Femur (tissue), 1 donor: ENCODE data around the gene NFKB1.
A peak's percentile ranks its signal among the peaks of the same experiment; 100 is the strongest.

Experiments used
- DNase-seq: peaks from one replicate; pipeline ENCODE4 v3.0.0-alpha.2; 2017

The NFKB1 gene

DNA sequence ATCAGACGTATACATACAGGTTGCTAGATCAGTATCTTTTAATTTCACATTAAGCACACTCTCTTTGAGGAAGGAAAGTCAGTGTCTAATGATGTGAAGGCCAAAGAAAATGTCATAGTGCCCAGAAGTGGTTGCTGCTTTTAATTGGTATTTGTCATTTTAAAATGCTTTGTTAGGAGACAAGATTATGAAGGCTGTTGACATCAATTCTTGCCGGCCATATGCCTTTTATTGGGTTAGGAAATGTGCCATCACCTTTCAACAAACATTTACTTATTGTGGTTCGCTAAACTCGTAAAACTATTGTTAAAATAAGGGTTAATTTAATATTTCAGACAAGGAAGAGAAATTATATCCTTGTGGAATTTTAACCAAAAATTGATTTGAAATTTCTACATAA, 32.2 kb downstream of the NFKB1 start:
- no peak for DNase-seq

DNA sequence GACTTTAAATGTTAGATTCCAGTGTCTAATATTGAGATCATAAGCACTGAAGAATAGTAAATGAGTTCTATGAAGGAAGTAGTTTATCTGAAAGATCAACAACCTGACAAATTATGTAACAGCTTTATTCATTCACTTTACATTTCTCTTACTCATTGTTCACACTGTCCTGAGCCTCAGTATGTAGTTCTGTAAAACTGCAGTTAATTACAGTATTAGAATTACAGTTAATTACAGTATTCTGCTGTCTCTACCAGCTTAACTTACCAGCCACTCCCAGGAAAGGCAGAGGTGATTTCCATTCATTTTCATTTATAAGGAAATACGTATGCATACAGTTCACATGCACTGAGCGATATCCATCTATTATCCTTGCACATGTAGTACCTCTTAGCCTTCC, 32.7 kb downstream of the NFKB1 start:
- DNase-seq: no peak

DNA sequence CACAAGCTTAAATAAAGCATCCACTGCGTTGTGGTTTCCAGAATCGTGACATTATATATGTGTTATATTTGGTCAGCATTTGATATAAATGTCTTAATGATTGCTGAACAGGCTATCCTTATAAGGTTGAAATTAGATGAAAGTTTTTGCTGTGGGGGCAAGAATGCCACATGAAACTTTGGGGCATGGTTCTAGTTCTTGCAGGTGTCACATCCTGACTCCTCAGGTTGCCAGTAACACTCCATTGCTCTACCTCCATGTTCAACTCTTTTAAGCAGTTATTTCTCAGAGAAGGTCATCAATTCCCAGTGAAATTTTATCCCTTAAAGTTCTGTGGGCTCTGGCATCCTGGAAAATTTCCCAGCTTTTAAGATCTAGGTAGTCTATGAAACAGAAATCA, 33.7 kb downstream of the NFKB1 start:
- no peak for DNase-seq

- no peak for DNase-seq
Measured at GRCh38 chr4:102535398-102536082, 34.4 kb downstream of the NFKB1 start.

- no peak for DNase-seq
Measured at GRCh38 chr4:102536768-102537167, 35.6 kb downstream of the NFKB1 start.

DNA sequence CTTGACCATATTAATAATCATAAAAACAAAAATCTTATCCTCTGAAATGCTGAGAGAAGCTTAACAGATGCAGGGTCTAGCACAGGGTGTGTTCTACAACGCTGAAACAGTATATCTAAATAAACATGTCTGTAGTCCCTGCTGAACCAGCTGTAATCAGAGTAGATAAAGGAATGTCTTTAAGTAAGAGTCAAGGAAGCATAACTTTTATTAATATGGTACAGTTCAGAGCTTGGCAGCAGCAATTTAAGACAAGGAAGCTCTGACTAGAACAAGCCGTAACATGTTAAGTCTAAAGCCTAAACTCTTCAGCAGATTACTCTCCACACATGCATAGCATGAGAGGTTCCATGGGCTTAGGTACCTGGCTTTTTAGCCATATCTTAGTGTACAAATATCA, 36.1 kb downstream of the NFKB1 start:
- DNase-seq: no peak

DNA sequence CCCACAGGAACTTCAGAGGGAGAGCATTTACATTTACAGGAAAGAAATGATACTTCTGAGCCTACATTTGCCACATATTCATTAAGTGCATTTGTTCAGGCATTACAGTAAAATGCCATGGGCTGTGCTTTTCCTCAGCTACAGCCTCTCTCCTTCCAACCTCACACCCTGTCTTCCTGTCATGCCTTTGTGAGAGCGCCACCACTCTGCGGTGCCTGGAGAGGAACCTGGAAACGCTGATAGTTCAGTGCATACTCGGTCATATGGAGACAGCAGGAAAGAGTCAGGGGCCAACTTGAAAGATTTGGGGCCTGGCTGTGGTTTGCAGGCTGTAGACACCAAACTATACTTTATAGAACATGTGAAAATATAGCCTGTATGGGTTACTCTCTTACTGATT, 40.5 kb downstream of the NFKB1 start:
- no peak for DNase-seq

GRCh38 chr4:102543030-102543928, 42.1 kb downstream of the NFKB1 start:
- no peak for DNase-seq

DNA sequence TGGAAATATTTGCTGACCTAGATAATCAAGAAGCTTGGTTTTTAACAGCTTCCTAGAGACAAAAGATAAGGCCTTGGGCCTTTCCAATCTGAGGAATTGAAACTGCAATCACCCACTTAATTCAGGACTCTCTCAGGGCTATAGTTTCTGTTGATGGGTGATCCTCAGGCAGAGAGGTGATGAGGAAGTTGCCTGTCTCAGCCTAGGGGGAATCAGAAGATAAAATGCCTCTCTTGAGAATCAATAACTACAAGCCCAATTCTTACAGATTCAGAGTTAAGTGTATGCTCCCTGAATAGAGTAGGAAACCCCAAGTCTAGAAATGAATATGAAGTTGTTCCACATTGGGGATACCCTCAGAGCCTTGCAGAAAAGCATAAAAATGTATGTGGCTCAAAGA, 45.5 kb downstream of the NFKB1 start:
- DNase-seq: no peak

- no peak for DNase-seq
Measured at GRCh38 chr4:102547973-102548372, 46.8 kb downstream of the NFKB1 start.

DNA sequence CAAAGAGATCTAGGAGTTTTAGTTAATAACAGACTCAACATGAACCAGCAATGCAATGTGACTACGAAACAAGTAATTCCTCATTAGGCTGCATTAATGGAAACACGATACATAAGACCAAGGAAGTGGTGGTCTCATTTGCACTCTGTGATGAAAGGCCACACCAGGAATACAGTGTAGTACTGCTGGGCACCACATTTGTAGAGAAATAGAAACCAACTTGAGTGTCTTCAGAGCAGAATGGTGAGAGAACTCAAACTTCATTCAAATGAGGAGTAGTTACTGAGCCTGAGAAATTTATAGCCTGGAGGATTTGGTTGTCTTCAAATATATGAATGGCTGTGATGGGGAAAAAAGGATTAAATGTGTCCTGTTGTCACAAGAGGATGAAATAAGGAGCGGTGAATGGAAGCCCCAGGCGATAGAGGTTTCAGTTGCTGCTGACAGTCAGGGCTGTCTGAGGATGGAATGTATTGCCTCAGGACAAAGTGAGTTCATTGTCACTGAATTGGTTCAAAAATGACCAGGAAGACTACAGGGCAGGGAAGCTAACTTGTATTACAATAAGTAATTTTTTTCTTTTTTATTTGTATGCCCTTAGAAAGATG, 50.9 kb downstream of the NFKB1 start:
- no peak for DNase-seq

GRCh38 chr4:102552781-102553180, 51.6 kb downstream of the NFKB1 start:
- DNase-seq: no peak

DNA sequence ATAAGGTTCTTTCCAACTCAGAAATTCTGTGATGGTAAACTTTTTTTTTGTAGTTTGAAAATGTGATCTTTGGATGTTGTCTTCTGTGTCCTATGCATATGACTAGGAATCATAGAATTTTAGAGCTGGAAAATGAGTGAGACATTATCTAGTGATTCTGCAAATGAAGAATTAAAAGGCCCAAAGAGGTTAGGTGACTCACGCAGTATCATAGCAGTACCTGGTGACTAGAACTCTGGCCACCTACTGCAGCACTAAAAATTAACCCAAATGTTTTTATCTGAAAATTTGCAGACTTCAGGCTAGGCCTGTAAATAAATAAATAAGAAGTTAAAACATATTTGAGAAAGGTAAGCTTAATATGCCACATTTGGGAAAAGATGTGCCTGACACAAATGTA, 52.8 kb downstream of the NFKB1 start:
- DNase-seq: no peak

GRCh38 chr4:102554482-102554881, 53.3 kb downstream of the NFKB1 start:
- peak; percentile 65 for DNase-seq

DNA sequence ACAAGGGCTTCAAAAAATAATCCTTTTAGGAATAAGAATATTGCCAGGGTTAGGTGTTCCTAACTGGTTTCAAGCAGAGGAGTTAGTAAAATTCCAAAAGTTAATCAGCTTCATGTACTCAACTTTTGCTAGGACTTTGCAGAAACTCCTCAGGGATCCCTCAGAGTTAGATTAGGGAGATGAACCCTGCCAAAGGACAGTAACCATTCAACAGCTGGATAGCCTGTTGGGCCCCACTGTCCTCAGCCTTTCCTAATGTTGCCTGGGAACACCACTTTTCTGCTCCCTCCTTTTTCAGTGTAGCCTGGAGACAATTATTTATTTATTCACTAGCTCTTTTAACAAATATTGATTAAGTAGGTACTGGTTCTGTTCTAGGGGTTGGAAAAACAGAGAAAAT, 53.8 kb downstream of the NFKB1 start:
- DNase-seq: no peak

- no peak for DNase-seq
Measured at GRCh38 chr4:102557636-102558035, 56.5 kb downstream of the NFKB1 start.

- DNase-seq: no peak
Measured at GRCh38 chr4:102560115-102560514, 59.0 kb downstream of the NFKB1 start.

- no peak for DNase-seq
Measured at GRCh38 chr4:102560571-102561341, 59.6 kb downstream of the NFKB1 start.

DNA sequence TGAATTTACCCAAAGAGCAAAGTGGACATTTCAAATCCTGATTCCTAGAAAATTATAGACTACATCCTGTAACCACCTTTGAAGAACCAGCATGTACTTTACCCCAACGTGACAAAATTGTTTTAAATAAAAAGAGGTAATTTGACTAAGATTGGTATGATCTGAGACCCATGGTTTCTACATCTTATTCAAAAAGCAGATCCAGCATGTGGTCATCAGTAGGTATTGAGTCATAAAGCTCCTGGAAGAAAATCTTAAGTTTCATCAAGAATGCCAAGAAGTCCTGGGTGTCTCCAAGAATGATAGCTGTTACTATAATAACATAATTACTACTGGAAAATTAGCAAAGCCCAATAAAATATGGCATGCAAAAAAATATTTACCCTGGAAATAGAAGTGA, 61.8 kb downstream of the NFKB1 start:
- no peak for DNase-seq

DNA sequence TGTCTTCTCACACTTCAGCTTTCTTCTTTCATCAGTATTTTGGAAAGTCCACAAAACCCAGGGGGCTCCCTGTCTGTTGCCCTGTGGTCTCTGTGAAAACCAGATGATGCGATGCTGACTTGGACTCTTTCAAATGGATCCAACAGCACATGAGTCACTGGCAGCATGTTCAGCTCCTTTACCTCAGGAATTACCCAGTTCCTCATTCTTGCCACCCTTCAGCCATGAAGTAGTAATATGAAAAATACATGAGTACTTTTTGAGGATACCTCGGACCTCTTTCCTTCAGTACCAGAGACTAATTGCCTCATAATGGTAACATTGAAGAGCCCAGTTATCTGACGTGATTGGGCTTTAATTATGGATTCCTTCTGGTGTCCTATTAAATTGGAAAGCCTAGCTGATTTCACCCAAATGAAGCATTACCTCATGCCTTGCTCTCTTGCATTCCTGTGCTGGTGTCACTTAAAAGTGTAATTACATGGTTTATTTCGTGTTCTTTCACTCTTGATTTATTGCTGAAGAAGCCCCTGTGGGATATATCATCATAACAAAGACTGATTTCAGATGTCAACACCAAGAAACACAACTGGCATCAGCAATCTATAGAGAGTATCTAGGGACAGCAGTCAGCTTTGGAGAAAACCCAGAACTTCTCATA, 63.4 kb downstream of the NFKB1 start:
- no peak for DNase-seq

- no peak for DNase-seq
Measured at GRCh38 chr4:102565696-102566095, 64.5 kb downstream of the NFKB1 start.

DNA sequence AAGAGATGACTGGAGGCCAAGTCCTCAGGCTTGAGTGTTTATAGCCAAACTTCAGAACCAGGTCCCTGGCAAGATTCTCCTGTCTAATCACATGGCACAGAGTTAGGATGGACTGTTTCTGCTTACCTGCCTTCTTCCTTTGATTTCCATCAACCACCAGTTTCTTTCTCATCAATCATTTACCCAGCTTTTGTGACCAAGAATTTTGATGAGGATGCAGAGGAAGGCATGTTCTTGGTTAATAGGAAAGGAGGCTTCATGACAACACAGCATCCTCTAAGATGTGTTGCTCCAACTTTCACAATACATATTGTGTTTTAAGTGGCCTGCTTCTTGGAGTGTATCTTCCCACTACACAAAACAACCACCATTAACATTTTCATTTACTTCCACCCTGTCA, 65.3 kb downstream of the NFKB1 start:
- no peak for DNase-seq

- no peak for DNase-seq
Measured at GRCh38 chr4:102567427-102567826, 66.3 kb downstream of the NFKB1 start.
